ENCODE data around the gene SLC45A1. TPM values are rescaled to one million over a fixed set of nuclear protein-coding genes. Genes with fewer than 3 reads are reported as not detected.

Gene SLC45A1
- total RNA-seq, 1 experiment from 2014 or later, result 13.8 TPM

GRCh38 chr1:8352886-8353785 lies 35.2 kb downstream of the SLC45A1 start:
- DNase-seq (ENCODE audit: low read depth, low spot score), result no peak
- Histone ChIP-seq H3K4me1 (ENCODE audit: control insufficient read depth in 1 of 2, insufficient read depth in 2 of 2, low read length in 2 of 2) (peaks cover 0 to 16% of the 10 kb centered on the region in 2 experiments; a peak in 3 of 4 replicates), H3K9ac (ENCODE audit: low read length) (no peak overlapping the region), H3K9me3 (ENCODE audit: control insufficient read depth in 1 of 2, insufficient read depth in 1 of 2, low read depth in 1 of 2, low read length in 2 of 2) (no peaks in the 10 kb centered on the region), H3K4me2 (ENCODE audit: low read length) (no peak overlapping the region), H3K36me3 (ENCODE audit: control insufficient read depth in 1 of 2, insufficient read depth in 2 of 2, low read length in 2 of 2) (peaks cover 4 to 6% of the 10 kb centered on the region in 2 experiments; a peak in 2 of 4 replicates), H4K20me1 (ENCODE audit: insufficient read depth) (no peaks in the 10 kb centered on the region), H3K27ac (ENCODE audit: low read depth, low read length) (no peak overlapping the region), H3K79me2 (ENCODE audit: insufficient read depth, low read length) (no peaks in the 10 kb centered on the region), H3K4me3 (replicated peaks in 1 of 2; ENCODE audit: low read depth in 1 of 2, low read length in 2 of 2) (no peak overlapping the region), H3K27me3 (ENCODE audit: insufficient read depth, low read length) (no peaks in the 10 kb centered on the region), H3K9me2 (ENCODE audit: insufficient read depth) (no peaks in the 10 kb centered on the region), H2AFZ (ENCODE audit: low read depth, low read length, poor library complexity, severe bottlenecking) (no peak overlapping the region)
- no TSS peak for BruUV-seq (replicated peaks)
- RAD21 ChIA-PET (ENCODE audit: low non-redundant PET in 1 of 2, low total read pairs in 2 of 2, uncharacterized antibody in 2 of 2, unreplicated experiment in 2 of 2), result no interaction called here
- intact Hi-C loops (cut with micrococcal nuclease), result no loop called here
- POLR2A ChIA-PET, result no interaction called here
- no peak for ATAC-seq
- CTCF ChIA-PET, result interaction anchor here (0.8 to 1.7 kb wide), 2 partner anchors 15 to 378 kb away, joined by 3 to 16 read pairs; no protein-coding TSS in a partner anchor
- no peak for TF ChIP-seq ZFX (IDR thresholded peaks at IDR 0.05)
- no peak for TF ChIP-seq REST (IDR thresholded peaks at IDR 0.05; ENCODE audit: low read depth)
- no peak for TF ChIP-seq EZH2 (IDR thresholded peaks at IDR 0.05)
- TF ChIP-seq SIN3A (IDR thresholded peaks at IDR 0.05; ENCODE audit: low read depth), result no peak
- TF ChIP-seq POLR2A (IDR thresholded peaks at IDR 0.05; ENCODE audit: borderline replicate concordance, extremely low read depth, insufficient read depth, insufficient read length), result no peak
- no peak for TF ChIP-seq CTCF (IDR thresholded peaks at IDR 0.05 in 2 of 3, conservative IDR thresholded peaks at IDR 0.05 in 1 of 3; ENCODE audit: borderline replicate concordance in 1 of 3, insufficient read depth in 1 of 3, low read depth in 2 of 3, low read length in 2 of 3)
- no peak for TF ChIP-seq ZNF274 (IDR thresholded peaks at IDR 0.05; ENCODE audit: low read depth, low read length)
- no peak for TF ChIP-seq FOSL1 (IDR thresholded peaks at IDR 0.05; ENCODE audit: low read depth)
- no peak for TF ChIP-seq CEBPB (IDR thresholded peaks at IDR 0.05; ENCODE audit: low read depth)
- TF ChIP-seq, protein P1, sequence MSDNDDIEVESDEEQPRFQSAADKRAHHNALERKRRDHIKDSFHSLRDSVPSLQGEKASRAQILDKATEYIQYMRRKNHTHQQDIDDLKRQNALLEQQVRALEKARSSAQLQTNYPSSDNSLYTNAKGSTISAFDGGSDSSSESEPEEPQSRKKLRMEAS (IDR thresholded peaks at IDR 0.05), result no peak
- no peak for TF ChIP-seq JUND (IDR thresholded peaks at IDR 0.05)
- no peak for TF ChIP-seq RAD21 (IDR thresholded peaks at IDR 0.05; ENCODE audit: low read depth)
- TF ChIP-seq YY1 (IDR thresholded peaks at IDR 0.05; ENCODE audit: extremely low read depth, insufficient replicate concordance, low read depth, low read length), result no peak
- no peak for TF ChIP-seq TCF7L2 (IDR thresholded peaks at IDR 0.05; ENCODE audit: borderline replicate concordance, extremely low read depth, insufficient read depth, insufficient read length)
- TF ChIP-seq ZBTB33 (IDR thresholded peaks at IDR 0.05; ENCODE audit: extremely low read depth, insufficient replicate concordance, low read length), result no peak
- no peak for TF ChIP-seq SRF (IDR thresholded peaks at IDR 0.05; ENCODE audit: low read depth)
- TF ChIP-seq POLR2AphosphoS5 (IDR thresholded peaks at IDR 0.05; ENCODE audit: low read depth, low read length), result no peak

Data from HCT116 (cell line).